Heart left ventricle (tissue), 16 donors: ENCODE results near the gene MEF2B. TPM values are rescaled to one million over a fixed set of nuclear protein-coding genes. Genes with fewer than 3 reads are reported as not detected.

Experiments used
- ATAC-seq, 4 donors: fragments of 200-7000 bp; cut with Tn5 transposase; one replicate each; pipeline ENCODE4 v1.9.1; 2020 to 2022; ENCODE audit warnings: moderate library complexity in 4 of 4, mild to moderate bottlenecking in 3 of 4, moderate number of reproducible peaks in 1 of 4
- DNase-seq, 5 donors: peaks; one replicate each; pipeline ENCODE4 v3.0.0-alpha.2; 2020
- H3K27ac ChIP-seq, 12 donors: fragments of 200-600 bp; sonication (generic) in 4 of 12; one replicate each; pipeline versions ENCODE4 v1.5.0 to v1.8.0; 2016 to 2022; ENCODE audit warnings: mild to moderate bottlenecking in 2 of 12
- H3K27me3 ChIP-seq, 9 donors: fragments of 200-600 bp; sonication (generic) in 2 of 9; one replicate each; pipeline versions ENCODE4 v1.5.1 to v1.8.0; 2016 to 2022; ENCODE audit warnings: mild to moderate bottlenecking in 3 of 9
- H3K36me3 ChIP-seq, 9 donors: fragments of 200-600 bp; sonication (generic) in 2 of 9; one replicate each; pipeline versions ENCODE4 v1.5.0 to v1.8.0; 2018 to 2022; ENCODE audit warnings: mild to moderate bottlenecking in 2 of 9
- H3K4me1 ChIP-seq, 12 donors: fragments of 200-600 bp; sonication (generic) in 4 of 12; one replicate each; pipeline versions ENCODE4 v1.5.0 to v1.8.0; 2016 to 2022; ENCODE audit warnings: mild to moderate bottlenecking in 3 of 12
- H3K4me3 ChIP-seq, 12 donors: fragments of 200-600 bp; sonication (generic) in 4 of 12; one replicate each; pipeline versions ENCODE4 v1.5.0 to v1.8.0; 2017 to 2022; ENCODE audit warnings: mild to moderate bottlenecking in 9 of 12, moderate library complexity in 4 of 12
- H3K9me3 ChIP-seq, 12 donors: fragments of 200-600 bp; sonication (generic) in 4 of 12; one replicate each; pipeline versions ENCODE4 v1.5.0 to v1.8.0; 2016 to 2022; ENCODE audit warnings: mild to moderate bottlenecking in 1 of 12
- CTCF ChIP-seq, 12 donors: fragments of 200-600 bp; sonication (generic) in 4 of 12; IDR thresholded peaks; one replicate each; pipeline versions ENCODE4 v1.5.0 to v1.8.0; 2018 to 2022; ENCODE audit warnings: antibody characterized with exemption in 12 of 12, mild to moderate bottlenecking in 5 of 12
- POLR2A ChIP-seq, 2 donors: fragments of 450-650 bp; IDR thresholded peaks; one replicate each; pipeline ENCODE4 v1.6.1; 2017; ENCODE audit warnings: antibody characterized with exemption in 2 of 2, mild to moderate bottlenecking in 2 of 2, moderate library complexity in 2 of 2
- WGBS, 4 donors: extraction: QIAGEN DNeasy Blood & Tissue Kit in 2 of 4; methylation state at CpG; one replicate each; pipeline versions ENCODE4 v1.1.5 to v1.1.7; 2013 to 2018; 5-methylcytosine and 5-hydroxymethylcytosine counted together
- intact Hi-C, 10 donors: fragments of 100-400 bp; cut with DNase I; formaldehyde crosslinking; loops; one replicate each; pipeline versions ENCODE4 v1.11.1 to v1.14.2; 2022
- polyA plus RNA-seq, 2 donors: library from polyadenylated mRNA; stranded (reverse); fragments of 200-250 nt; gene quantifications; one replicate each; pipeline ENCODE4 v1.2.3, GENCODE V29; 2013
- total RNA-seq, 9 donors: library from RNA; depleted of rRNA in 2 of 9; stranded (reverse); fragments of >200 nt in 2 of 9; fragmentation: NEBNext Ultra II Directional in 3 of 9; extraction: Animal tissue kit (Norgen Biotek cat#: 25700) in 3 of 9; gene quantifications; one replicate each; pipeline versions ENCODE4 v1.1.0 to v1.2.4, GENCODE V29; 2016 to 2023
- donor health status: ischemic (EF 13 %, LVEDD 7.1; RV severe dilation, severe dysfunction).
- donor health status: healthy with polysubstance abuse.
- donor health status: DM: no; HTN: yes; CAD: no.
- donor health status: DM: no; HTN: no; CAD: no.
- donor health status: ischemic (EF 25% LVEDD 6.9; RV normal size, moderate dysfunction).
- donor health status: ischemic (EF 25% LVEDD 5.7; RV mildly dilated, moderate dysfunction).
- donor health status: healthy.
- donor health status: DM: yes; HTN: yes; CAD: no.
- donor health status: ischemic (EF 35%, LVEDD 5.7; RV mildly dilated, moderate dysfunction).
- donor health status: nonischemic (EF 11% LVEDD 7.7; RV severe dilation, severe dysfunction).
- donor health status: DM: yes; HTN: yes; CAD: no.
- donor health status: PGD.
- donor health status: ischemic (EF 29% LVEDD 5.4; RV normal size, mild dysfunction).
- donor health status: nonischemic (EF 23%, LVEDD 6.1; RV moderate dilation, normal function).

Gene MEF2B
- total and polyA plus RNA-seq, 11 donors, result 0.23 to 0.92 (median 0.41) TPM; not detected in 1

GRCh38 chr19:19131989-19132388 lies 38.1 kb downstream of the MEF2B start:
- DNase-seq, result no peak
- H3K4me3 ChIP-seq, result no peak overlapping the region
- H3K27ac ChIP-seq, result no peak overlapping the region
- peaks cover 0 to 10% (median 2%) of the 10 kb centered on the region in 12 donors for H3K4me1 ChIP-seq
- peaks cover 0 to 10% (median 0%) of the 10 kb centered on the region in 9 donors for H3K36me3 ChIP-seq
- no peak for ATAC-seq
- no peaks in the 10 kb centered on the region for H3K27me3 ChIP-seq
- intact Hi-C loops, result no loop called here
- 92 to 100% (median 98%) methylated on average over 2 to 3 of the region's 3 CpGs for WGBS, 4 donors
- TF ChIP-seq POLR2A (IDR thresholded peaks at IDR 0.05) (no peak), CTCF (IDR thresholded peaks at IDR 0.05) (no peak)
- peaks cover 0 to 17% (median 9%) of the 10 kb centered on the region in 12 donors for H3K9me3 ChIP-seq

GRCh38 chr19:19126102-19126501 lies 44.0 kb downstream of the MEF2B start:
- no peaks in the 10 kb centered on the region for H3K4me1 ChIP-seq
- WGBS, 4 donors, result 96 to 98% (median 97%) methylated on average over 6 of the region's 6 CpGs
- intact Hi-C loops, result no loop called here
- no peak overlapping the region for H3K4me3 ChIP-seq
- H3K27me3 ChIP-seq, result no peaks in the 10 kb centered on the region
- H3K9me3 ChIP-seq, result peaks cover 0 to 14% (median 5%) of the 10 kb centered on the region in 12 donors
- no peak overlapping the region for H3K27ac ChIP-seq
- TF ChIP-seq CTCF (IDR thresholded peaks at IDR 0.05), result no peak
- no peak for TF ChIP-seq POLR2A (IDR thresholded peaks at IDR 0.05)
- DNase-seq, result no peak
- H3K36me3 ChIP-seq, result peaks cover 0 to 17% (median 5%) of the 10 kb centered on the region in 9 donors
- no peak for ATAC-seq

GRCh38 chr19:19123386-19123785 lies 46.7 kb downstream of the MEF2B start:
- H3K27me3 ChIP-seq, result no peaks in the 10 kb centered on the region
- intact Hi-C loops, result no loop called here
- H3K9me3 ChIP-seq, result peaks cover 0 to 14% (median 5%) of the 10 kb centered on the region in 12 donors
- no peak overlapping the region for H3K27ac ChIP-seq
- no peak for ATAC-seq
- no peak for DNase-seq
- peaks cover 0 to 33% (median 16%) of the 10 kb centered on the region in 9 donors for H3K36me3 ChIP-seq
- TF ChIP-seq POLR2A (IDR thresholded peaks at IDR 0.05) (no peak), CTCF (IDR thresholded peaks at IDR 0.05) (no peak)
- no peaks in the 10 kb centered on the region for H3K4me1 ChIP-seq
- H3K4me3 ChIP-seq, result no peak overlapping the region

- WGBS, 4 donors, result 81 to 88% (median 87%) methylated on average over 1 of the region's 1 CpG
- H3K4me3 ChIP-seq, result no peak overlapping the region
- H3K4me1 ChIP-seq, result no peaks in the 10 kb centered on the region
- H3K27ac ChIP-seq, result no peak overlapping the region
- intact Hi-C loops, result no loop called here
- peaks cover 0 to 14% (median 5%) of the 10 kb centered on the region in 12 donors for H3K9me3 ChIP-seq
- no peak for DNase-seq
- TF ChIP-seq CTCF (IDR thresholded peaks at IDR 0.05) (no peak), POLR2A (IDR thresholded peaks at IDR 0.05) (no peak)
- no peaks in the 10 kb centered on the region for H3K27me3 ChIP-seq
- H3K36me3 ChIP-seq, result peaks cover 0 to 38% (median 16%) of the 10 kb centered on the region in 9 donors
- no peak for ATAC-seq
Measured at GRCh38 chr19:19122902-19123301, 47.2 kb downstream of the MEF2B start.
